ENCODE measurements around the gene WDR31.

WDR31 gene

DNA sequence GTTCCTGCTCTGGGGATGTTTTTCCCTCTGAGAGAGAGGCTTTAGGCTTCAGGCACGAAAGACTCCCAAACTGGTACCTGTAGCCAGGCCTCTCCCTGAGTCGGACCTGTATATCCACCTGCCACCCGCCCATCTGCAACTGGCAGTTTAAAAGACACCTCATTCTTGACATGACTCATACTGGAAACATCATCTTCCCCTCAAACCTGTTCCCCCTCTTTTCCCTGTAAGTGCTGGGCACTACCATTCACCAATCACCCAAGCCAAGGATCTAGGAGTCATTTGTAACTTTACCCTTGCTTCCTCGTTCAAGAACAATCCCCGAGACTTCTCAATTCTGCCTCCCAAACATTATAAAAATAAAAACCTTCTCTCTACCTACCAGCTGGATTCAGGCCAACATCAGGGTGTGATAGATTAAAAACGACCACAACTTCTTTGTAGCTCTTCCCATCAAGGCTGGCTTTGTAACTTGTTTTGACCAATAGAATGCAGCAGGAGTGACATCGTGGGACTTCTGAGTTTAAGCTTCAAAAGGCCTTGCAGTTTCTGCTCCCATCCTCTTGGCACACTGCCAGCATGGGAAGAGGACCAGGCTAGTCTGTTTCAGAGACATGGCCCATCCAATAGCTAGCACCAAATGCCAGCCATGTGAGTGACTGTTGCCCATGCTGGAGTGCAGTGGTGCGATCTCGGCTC lies 1.8 kb upstream of the WDR31 start:
- no peak for DNase-seq (ENCODE audit: low spot score)

DNA sequence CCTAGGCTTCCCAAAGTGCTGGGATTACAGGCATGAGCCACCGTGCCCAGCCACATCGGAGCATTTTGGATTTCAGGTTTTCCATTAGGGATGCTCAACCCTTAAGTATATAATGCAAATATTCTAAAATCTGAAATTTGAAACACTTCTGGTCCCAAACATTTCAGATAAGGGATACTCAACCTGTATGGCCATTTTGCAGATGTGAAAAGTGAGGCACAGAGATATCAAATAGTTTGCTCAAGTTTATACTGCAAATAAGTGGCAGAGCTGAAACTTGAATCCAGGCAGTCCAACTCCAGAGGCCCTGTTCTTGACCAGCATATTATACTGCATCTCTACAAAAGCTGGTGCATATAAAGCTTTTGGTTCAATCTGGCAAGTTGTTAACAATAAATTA lies 2.4 kb downstream of the WDR31 start:
- no peak for DNase-seq (ENCODE audit: low spot score)

DNA sequence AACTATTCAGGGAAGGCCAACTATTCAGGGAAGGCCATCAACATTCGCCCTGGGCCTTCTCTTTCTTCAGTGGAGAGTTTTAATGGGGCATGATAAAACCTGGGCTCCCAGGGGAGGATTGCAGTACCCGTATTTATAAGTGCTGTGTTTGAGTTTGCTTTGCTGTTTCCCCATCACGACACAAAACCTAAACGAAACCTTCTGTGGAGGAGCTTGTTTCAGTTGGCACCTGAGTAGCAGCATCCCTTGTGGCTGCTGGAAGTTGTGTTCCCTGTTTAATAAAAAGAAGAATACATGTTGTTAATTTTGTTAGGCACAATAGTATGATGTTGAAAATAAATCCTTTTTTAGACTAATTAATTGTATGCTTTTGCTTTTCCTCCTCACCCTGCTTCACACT lies 8.3 kb downstream of the WDR31 start:
- no peak for DNase-seq (ENCODE audit: low spot score)

DNA sequence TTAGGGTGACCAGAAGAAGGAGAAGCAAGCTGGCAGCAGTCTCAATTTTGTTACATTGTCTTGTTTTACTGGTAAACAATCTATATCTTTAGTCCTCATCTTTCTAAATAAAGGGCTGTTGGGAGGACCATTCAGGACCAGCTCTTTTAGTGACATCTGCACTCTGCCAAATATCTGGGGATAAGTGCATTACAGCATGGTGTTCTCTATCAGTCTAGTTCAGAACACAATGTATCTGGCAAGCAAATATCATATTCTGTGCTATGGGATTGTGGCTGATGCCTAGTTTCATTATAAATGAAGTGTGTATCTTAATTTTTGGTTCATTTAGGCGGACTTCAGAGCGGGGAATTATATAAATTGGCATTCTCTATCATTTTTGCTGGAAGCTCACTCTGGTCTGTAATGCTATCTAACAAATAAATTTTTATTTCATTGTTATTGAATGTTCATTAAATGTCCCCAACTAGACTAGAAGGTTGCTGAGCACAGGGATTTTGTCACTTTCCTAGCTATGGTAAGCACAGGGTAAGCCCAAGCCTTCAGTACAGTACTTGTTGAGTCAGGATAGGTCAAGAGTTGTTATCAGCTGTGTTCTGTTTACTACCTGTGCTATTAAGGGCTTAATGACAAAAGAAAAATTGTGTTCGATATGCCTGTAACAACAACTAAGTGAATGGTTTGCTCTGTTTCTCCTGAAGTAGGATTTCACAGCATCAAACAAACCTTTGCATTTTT lies 11.9 kb downstream of the WDR31 start:
- DNase-seq (ENCODE audit: low spot score): no peak

- no peak for DNase-seq (ENCODE audit: low spot score)
Observed at GRCh38 chr9:113326230-113326629, 13.8 kb downstream of the WDR31 start.

- DNase-seq (ENCODE audit: low spot score): no peak
Observed at GRCh38 chr9:113322671-113323070, 17.4 kb downstream of the WDR31 start.

DNA sequence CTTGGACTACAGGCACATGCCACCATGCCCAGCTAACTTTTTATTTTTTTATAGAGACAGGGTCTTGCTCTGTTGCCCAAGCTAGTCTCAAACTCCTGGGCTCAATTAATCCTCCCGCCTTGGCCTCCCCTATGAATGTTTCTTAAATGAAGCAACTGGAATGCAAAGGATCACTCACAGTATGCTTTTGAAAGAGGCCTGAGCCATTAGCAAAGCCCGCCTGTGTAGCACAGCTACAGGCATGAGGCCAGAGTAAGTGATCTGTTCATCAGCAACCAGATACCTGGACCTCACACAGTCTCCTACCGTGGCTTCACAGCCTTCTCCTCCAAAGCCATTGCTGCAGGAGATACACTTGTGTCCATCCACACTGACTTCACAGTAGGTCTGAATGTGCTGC lies 20.0 kb downstream of the WDR31 start:
- no peak for DNase-seq (ENCODE audit: low spot score)

GRCh38 chr9:113319054-113319453 lies 21.0 kb downstream of the WDR31 start:
- DNase-seq (ENCODE audit: low spot score): no peak

GRCh38 chr9:113317777-113318176 lies 22.3 kb downstream of the WDR31 start:
- no peak for DNase-seq (ENCODE audit: low spot score)

- no peak for DNase-seq (ENCODE audit: low spot score)
Observed at GRCh38 chr9:113316030-113316429, 24.0 kb downstream of the WDR31 start.

- no peak for DNase-seq (ENCODE audit: low spot score)
Observed at GRCh38 chr9:113315231-113315630, 24.8 kb downstream of the WDR31 start.

GRCh38 chr9:113313261-113313660 lies 26.8 kb downstream of the WDR31 start:
- DNase-seq (ENCODE audit: low spot score): no peak

- DNase-seq (ENCODE audit: low spot score): no peak
Observed at GRCh38 chr9:113311961-113312360, 28.1 kb downstream of the WDR31 start.

- no peak for DNase-seq (ENCODE audit: low spot score)
Observed at GRCh38 chr9:113310538-113310937, 29.5 kb downstream of the WDR31 start.

GRCh38 chr9:113309204-113309813 lies 30.8 kb downstream of the WDR31 start:
- DNase-seq (ENCODE audit: low spot score): peak; percentile 47

GRCh38 chr9:113307396-113307975 lies 32.6 kb downstream of the WDR31 start:
- DNase-seq (ENCODE audit: low spot score): no peak

- DNase-seq (ENCODE audit: low spot score): no peak
Observed at GRCh38 chr9:113306566-113306965, 33.5 kb downstream of the WDR31 start.

DNA sequence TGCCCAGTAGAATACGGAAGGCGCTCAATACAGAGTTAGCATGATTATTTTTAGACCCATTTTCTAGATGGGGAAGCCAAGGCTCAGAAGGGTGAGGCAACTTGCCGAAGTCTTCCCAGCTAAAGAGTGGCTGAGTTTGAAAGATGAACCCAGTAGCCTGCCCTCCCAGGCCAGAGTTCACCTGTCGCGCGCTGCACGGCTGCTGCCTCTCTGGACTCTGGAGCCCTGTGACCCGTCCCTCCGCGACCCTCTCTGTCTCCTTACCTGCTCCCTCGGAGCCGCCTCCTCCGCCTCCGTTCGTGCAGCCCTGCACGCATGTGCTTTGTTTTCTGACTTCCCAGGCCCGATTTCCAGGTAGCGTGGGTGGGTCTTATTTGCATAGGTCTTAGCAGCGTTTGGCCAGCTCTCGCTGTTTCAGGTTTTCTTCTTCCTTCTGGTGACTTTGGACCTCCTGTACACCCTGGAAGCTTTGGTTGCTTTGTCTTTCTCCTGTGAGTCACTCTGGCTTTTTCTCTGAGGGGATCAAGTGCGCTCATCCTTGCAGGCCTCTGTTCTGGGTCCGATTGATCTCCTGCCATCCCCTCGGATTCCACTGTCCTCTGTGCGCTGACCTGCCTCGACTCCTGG lies 37.2 kb downstream of the WDR31 start, which contains the start of gene RNF183:
Gene RNF183 (minus strand): TSS at position 585 of the 627 bp plus-strand sequence. CDS start 5,192 bp downstream, outside the sequence.
- DNase-seq (ENCODE audit: low spot score): no peak

- DNase-seq (ENCODE audit: low spot score): no peak
Observed at GRCh38 chr9:113301548-113301947, 38.5 kb downstream of the WDR31 start.

DNA sequence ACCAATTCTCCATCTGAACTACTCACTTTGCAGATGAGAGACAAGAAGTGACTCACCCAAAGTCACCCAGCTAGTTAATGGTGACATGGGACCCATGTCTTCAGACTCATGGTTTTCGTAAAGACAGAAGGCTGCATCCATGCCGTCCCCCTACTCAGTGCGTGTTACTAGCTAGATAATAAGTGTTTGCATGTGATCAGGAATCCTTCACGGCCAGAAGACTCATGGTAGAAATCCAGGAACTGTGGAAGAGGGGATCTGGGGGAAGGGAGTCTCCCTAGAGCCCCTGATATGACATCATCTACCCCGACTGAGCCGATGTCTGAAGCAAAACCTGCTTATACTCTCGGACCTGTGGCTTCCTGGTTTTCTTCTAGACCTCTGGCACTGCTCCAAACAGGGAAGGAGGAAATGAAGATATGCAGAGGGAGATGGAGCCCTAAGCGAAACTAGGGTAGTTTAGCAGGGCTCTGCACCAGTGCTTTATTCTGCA lies 40.2 kb downstream of the WDR31 start:
- peak; percentile 38 for DNase-seq (ENCODE audit: low spot score)

- DNase-seq (ENCODE audit: low spot score): no peak
Observed at GRCh38 chr9:113298924-113299770, 40.9 kb downstream of the WDR31 start.

Data from kidney capillary endothelial cell (primary cell).